ENCODE measurements around the gene TOM1L2.

Gene TOM1L2

DNA sequence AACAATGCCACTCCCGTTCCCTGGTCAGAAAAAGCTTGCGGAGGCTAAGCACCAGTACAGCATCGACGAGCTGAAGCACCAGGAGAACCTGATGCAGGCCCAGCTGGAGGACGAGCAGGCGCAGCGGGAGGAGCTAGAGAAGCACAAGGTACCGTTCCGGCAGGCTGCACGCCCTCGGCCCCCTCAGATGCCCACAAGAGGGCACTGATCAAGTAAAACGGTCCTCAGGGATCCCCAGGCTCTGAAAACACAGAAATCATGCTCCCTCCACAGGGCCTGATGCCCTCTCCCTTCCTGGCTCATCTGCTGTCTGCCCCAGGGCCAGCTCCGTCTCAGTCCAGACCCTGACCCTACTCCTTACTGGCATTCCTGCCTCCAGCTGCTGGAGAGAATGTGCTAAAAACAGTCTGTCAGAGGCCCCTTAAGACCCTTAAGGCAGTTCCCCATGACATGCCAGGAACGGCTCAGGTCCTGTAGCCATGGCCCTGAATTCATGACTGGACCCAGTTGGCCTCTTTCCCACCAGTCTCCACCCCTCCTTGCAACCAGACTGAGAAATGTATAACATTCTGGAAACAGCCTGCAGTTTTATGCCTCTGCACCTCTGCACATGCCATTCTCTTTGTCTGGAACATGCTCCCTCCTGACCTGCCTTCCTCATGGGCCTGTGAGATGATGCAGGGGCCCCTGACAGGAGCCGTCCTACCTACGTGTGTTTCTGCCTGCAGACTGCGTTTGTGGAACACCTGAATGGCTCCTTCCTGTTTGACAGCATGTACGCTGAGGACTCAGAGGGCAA, 22.3 kb upstream of the TOM1L2 start:
- DNase-seq (ENCODE audit: low spot score): no peak

GRCh38 chr17:17993852-17994251, 21.7 kb upstream of the TOM1L2 start:
- no peak for DNase-seq (ENCODE audit: low spot score)

GRCh38 chr17:17993366-17993765, 21.2 kb upstream of the TOM1L2 start:
- no peak for DNase-seq (ENCODE audit: low spot score)

DNA sequence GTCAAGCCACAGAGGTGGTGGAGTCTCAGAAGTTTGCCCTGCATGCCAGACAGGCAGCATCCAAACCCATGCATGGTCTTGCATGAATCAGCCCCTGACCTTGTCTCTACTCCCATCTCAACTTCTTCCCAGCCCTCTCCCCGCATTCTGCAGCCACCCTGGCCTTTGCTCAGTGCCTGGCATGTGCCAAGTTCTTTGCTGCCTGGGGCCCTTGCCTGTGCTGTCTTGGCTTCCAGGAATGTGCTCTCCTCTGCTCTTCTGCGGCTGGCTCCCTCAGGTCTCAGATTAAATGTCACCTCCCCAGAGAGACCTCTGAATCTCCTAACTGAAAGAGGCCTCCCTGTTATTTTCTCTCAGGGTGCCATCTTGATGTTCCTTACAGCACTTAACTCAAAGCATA, 18.1 kb upstream of the TOM1L2 start:
- no peak for DNase-seq (ENCODE audit: low spot score)

DNA sequence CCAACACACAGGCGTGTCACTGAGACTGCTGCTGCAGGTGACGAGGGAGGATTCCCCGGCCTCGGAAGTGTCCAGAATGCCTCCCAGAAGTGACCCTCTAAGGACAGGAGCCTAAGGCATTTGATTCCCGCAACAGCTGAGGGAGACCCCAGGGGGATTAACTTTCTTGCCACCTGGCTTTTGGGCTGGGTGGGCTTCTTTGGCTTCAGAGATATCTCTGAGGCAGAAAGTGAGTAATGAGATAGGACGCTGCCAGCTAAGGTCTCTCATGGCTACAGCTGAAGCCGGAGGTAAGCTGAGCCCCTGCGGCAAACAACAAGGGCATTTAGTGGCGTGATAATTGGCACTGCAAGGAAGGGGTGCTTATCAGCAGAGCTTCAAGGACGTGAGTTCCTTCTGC, 17.4 kb upstream of the TOM1L2 start:
- no peak for DNase-seq (ENCODE audit: low spot score)

DNA sequence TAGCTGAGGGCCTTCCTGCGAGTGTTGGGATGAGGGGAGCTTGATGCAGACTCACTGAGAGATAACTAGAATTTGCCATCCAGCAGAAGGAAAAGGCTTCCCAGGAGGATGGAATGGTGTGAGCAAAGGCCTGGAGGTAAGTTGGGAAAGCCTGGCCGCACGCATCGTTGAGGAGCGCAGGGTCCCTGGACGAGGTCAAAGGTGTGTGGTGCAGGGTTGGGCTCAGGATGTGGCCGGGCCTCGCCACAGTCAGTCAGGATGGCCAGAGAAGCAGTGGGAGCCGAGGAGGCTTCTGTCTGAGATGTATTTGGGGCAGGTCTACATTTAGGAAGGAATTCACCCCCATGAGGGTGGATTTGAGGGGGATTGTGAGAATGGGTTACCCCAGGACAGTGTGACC, 16.9 kb upstream of the TOM1L2 start:
- DNase-seq (ENCODE audit: low spot score): no peak

GRCh38 chr17:17988427-17988945, 16.3 kb upstream of the TOM1L2 start:
- no peak for DNase-seq (ENCODE audit: low spot score)

DNA sequence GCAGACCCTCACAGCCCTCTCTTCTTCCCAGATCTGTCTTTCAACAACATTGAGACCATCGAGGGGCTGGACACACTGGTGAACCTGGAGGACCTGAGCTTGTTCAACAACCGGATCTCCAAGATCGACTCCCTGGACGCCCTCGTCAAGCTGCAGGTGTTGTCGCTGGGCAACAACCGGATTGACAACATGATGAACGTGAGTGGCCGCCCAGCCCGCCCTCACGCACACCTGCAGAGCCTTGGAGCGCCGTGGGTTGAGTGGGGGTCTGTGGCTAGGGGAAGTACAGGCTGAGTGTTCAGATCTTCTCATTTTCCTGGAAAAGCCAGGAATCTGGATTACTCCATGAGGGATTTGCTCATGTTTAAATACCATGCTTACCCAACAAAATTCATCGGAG, 15.7 kb upstream of the TOM1L2 start:
- DNase-seq (ENCODE audit: low spot score): no peak

DNA sequence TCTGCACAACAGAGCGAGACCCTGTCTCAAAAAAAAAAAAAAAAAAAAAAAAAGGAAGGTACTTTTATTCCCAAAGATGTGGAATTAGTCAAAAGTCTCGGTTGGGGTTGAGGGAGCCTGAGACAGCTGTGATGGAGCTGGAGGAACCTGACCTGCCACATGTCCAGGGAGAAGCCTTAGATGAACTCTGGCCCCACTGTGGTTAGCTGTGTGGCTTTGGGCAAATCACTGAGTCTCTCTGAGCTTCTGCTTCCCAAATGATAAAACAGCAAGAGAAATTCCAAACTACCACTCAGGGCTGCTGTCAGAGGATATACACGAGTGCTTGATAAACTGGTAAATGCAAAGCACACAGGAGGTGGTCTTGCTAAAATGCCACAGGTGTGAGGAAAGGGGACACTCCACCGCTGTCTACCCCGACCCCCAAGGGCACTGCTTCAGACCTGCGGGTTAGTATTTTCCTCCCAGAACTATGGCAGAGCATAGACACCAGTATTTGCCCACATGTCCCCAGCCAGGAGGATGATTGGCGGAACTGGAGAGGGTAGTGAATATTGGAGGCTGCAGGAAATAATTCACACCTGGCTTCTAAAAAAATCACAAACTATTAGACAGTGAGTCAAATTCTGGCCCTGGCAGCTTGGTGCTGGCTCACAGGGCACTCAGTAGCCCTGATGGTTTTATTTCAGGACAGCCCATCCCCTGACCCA, 15.1 kb upstream of the TOM1L2 start:
- no peak for DNase-seq (ENCODE audit: low spot score)

DNA sequence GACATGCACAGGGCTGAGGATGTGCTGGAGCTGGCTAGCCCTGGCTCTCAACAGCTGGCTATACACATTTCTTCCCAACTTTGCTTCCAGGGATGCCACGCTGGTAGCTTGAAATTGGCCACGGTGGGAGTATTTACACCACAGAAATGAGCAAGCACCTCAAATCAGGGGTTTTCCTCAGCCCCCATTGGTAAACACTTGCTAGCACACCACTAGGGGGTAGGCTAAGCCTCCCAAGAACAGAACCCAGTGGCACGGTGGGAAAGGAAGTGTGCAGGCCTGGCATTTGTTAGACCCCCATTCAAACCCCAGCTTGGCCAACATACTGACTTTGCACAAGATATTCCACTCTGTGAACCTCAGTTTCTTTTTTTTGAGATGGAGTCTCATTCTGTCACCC, 13.4 kb upstream of the TOM1L2 start:
- no peak for DNase-seq (ENCODE audit: low spot score)

GRCh38 chr17:17985153-17985552, 13.0 kb upstream of the TOM1L2 start:
- no peak for DNase-seq (ENCODE audit: low spot score)

- DNase-seq (ENCODE audit: low spot score): no peak
Observed at GRCh38 chr17:17983776-17984175, 11.6 kb upstream of the TOM1L2 start.

DNA sequence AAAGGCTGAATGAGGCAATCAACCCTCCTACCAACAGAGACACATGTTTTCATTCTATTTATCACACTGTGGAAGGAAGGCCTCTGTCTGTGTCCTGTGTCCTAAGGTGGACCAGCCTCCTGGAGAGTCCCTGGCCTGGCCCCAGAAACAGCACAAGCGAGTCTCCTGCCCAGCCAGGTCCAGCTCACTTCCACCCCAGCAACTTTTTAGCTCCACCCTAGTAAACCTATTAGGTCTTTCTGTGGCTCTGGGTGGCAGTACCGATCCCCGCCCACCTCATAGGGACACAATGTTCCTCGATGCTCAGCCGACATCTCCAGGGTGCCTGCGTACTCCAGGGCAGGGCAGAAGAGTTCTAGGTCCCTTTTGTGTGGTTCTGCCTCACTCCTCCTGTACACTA, 11.2 kb upstream of the TOM1L2 start:
- DNase-seq (ENCODE audit: low spot score): no peak

- DNase-seq (ENCODE audit: low spot score): no peak
Observed at GRCh38 chr17:17982801-17983200, 10.6 kb upstream of the TOM1L2 start.

DNA sequence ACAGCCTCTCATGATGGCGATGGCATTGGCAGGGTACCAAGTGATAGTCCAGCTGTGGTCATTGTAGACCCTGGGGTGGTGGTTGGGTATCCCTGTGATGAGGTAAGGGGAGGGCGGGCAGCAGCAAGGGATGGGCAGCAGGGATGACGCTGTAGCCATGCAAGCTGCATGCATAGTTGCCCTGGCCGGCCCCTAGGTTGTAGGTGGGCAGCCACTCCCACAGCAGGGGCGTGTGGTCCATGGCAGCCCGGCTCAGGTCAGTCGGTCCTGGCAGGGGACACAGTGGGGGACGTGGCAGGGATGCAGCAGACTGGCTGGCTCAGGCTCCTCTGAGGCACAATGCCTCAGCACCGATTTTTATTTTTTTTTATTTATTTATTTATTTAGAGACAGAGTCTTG, 9.1 kb upstream of the TOM1L2 start:
- DNase-seq (ENCODE audit: low spot score): no peak

- DNase-seq (ENCODE audit: low spot score): no peak
Observed at GRCh38 chr17:17979778-17980177, 7.6 kb upstream of the TOM1L2 start.

DNA sequence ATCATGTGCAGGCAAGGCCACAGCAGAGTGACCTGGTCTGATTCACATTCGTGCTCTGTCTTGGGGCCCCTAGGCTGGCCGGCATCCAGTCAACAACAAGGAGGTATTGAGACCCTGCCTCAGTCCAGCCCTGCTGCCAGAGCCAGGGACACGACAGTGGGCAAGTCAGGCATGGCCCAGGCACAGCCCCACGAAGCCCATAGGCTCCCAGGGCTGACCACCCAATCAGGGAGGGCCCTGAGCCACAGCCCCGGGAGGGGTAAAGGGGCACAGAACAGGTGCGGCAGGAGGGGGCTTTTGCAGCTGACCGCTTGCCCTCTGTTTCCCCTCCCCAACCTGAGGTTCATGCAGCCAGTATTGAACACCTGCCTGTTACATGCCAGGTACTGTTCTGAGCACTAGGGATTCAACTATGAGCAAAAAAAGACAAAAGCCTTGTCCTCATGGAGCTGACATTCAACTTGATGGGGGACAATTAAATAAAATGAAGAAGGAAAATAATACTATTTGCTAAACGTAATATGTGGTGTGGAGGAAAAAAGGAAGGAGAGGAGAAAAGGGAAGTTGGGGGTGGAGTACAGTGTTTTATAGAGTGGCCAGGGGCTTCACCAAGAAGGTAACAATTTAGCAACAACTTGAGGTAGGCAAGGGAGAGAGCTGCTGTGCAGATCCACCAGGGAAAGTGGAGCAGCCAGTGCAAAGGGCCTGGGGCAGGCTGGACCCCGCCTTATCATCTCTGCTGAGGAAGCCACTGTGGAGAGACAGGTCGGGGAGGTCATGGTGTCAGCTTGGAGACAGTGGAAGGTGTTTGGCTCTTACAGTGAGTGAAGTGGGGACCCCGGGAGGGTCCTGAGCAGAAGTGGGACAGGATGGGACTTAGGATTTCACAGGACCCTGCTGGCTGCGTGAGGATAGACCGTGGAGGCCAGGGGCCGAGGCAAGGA, 6.6 kb upstream of the TOM1L2 start:
- no peak for DNase-seq (ENCODE audit: low spot score)

DNA sequence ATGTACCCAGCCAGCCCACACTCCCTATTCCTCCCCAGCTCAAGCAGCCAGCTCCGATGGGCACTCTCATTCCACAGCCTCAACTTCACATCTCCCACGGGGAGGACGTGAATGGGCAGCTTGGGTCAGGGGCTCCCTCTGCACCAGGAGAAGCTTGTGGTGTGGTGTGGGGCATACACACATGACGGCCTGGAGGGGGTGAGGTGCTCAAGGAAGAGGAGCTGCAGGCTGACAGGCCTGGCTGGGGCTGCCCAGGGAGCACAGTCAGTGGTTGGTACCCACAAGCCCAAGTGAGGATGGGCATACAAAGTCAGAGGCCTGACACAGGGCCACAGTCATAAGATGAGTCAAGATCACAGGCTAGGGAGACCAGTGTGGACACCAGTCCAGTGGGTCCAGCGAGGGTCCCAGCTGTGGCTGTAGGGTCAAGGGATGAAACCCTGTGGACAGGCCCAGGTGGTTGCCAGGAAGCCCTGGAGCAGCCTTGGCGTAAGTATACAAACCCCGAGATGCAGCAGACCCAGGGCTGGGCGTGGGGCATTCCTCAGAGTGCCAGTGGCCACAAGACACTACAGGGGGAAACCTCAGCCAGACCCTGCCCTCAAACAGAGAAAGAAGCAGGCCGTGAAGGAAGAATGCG, 4.9 kb upstream of the TOM1L2 start:
- DNase-seq (ENCODE audit: low spot score): no peak

DNA sequence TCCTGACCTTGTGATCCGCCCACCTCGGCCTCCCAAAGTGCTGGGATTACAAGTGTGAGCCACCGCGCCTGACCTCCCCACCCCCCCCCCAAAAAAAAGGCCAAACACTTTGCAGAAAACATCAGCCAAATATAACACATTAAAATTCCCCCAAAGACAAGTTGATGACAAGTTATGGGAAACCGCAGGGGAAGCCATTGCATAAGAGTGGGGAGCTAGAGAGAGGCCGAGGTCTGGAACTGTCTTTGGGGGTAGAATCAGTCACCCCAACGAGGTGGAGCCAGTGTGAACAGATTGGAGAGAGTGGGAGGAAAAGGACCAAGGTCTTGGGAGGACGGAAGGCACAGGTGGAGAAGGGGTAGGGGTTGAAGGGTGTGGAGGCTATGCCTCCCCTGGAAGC, 3.2 kb upstream of the TOM1L2 start:
- no peak for DNase-seq (ENCODE audit: low spot score)

DNA sequence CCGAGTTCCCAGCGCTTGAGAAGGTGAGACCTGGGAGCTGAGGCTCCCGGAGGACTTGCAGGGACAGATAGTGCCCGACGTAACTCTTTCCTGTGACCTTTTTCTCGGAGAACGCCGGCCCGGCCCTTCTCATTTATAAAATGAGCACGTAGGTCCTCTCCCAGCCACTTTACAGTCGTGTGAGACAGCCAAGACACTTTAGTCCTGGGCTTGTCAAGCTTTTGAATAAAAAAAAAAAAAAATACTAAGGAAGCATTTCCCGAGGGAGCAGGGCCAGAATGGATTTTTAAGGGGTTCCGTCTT, 703 bp upstream of the TOM1L2 start:
- no peak for DNase-seq (ENCODE audit: low spot score)

GRCh38 chr17:17971431-17972125, 622 bp downstream of the TOM1L2 start:
- DNase-seq (ENCODE audit: low spot score): no peak
